ENCODE measurements around the gene KIAA0513. TPM values are rescaled to one million over a fixed set of nuclear protein-coding genes. Genes with fewer than 3 reads are reported as not detected.
A peak's percentile ranks its signal among the peaks of the same experiment; 100 is the strongest.

Gene KIAA0513
- total and polyA plus RNA-seq, 2 of the 13 experiments (the other 11 are each of a cell fraction or from before 2014, with no cell fraction given), result 1.8 TPM

GRCh38 chr16:85055493-85056210 lies 28.1 kb downstream of the KIAA0513 start (continued):
- TF ChIP-seq ZNF281 (CRISPR knock-in tag; IDR thresholded peaks at IDR 0.05; ENCODE audit: borderline replicate concordance), result peak; percentile 81
- TF ChIP-seq MYC (CRISPR knock-in tag; IDR thresholded peaks at IDR 0.05; ENCODE audit: borderline replicate concordance), result peak; percentile 61; the same call in 1 of the 2 replicates
- TF ChIP-seq USF2 (IDR thresholded peaks at IDR 0.05; ENCODE audit: low read depth, low read length), result no peak
- no peak for TF ChIP-seq USF2 (CRISPR knock-in tag; IDR thresholded peaks at IDR 0.05; ENCODE audit: borderline replicate concordance)
- no peak for TF ChIP-seq ZNF775 (CRISPR knock-in tag; IDR thresholded peaks at IDR 0.05; ENCODE audit: borderline replicate concordance)
- TF ChIP-seq NFRKB (IDR thresholded peaks at IDR 0.05), result no peak
- no peak for TF ChIP-seq ISX (CRISPR knock-in tag; conservative IDR thresholded peaks at IDR 0.05)
- TF ChIP-seq ZC3H13 (CRISPR knock-in tag; IDR thresholded peaks at IDR 0.05), result no peak
- TF ChIP-seq ONECUT2 (CRISPR knock-in tag; IDR thresholded peaks at IDR 0.05), result no peak
- no peak for TF ChIP-seq ZNF367 (CRISPR knock-in tag; IDR thresholded peaks at IDR 0.05; ENCODE audit: borderline replicate concordance)
- TF ChIP-seq ZMYM4 (CRISPR knock-in tag; IDR thresholded peaks at IDR 0.05), result peak; percentile 68
- 0 out of 2 replicates have a peak, but pooled peaks have one; percentile 69 for TF ChIP-seq GZF1 (CRISPR knock-in tag; IDR thresholded peaks at IDR 0.05)
- peak; percentile 54; the same call in 1 of the 2 replicates for TF ChIP-seq KIAA2018 (CRISPR knock-in tag; IDR thresholded peaks at IDR 0.05; ENCODE audit: borderline replicate concordance)
- TF ChIP-seq HOXA7 (CRISPR knock-in tag; IDR thresholded peaks at IDR 0.05), result no peak
- no peak for TF ChIP-seq HNRNPK (IDR thresholded peaks at IDR 0.05; ENCODE audit: low read depth, low read length, poor library complexity, severe bottlenecking)
- no peak for TF ChIP-seq HDAC6 (IDR thresholded peaks at IDR 0.05; ENCODE audit: low read depth, low read length)
- peak; percentile 77 for TF ChIP-seq KLF6 (CRISPR knock-in tag; IDR thresholded peaks at IDR 0.05)

All from HepG2 (cell line).